Measurements from ENCODE around the gene NCCRP1.

GRCh38 chr19:39217094-39217493, 20.3 kb downstream of the NCCRP1 start:
- TF ChIP-seq CTCF (IDR thresholded peaks at IDR 0.05) (no peak), EP300 (IDR thresholded peaks at IDR 0.05) (no peak), POLR2A (IDR thresholded peaks at IDR 0.05) (no peak)
